Raji (cell line): ENCODE data around the gene NPEPPS.
A peak's percentile ranks its signal among the peaks of the same experiment; 100 is the strongest.

Experiments
- POLR2A ChIP-seq: IDR thresholded peaks from 2 replicates; pipeline ENCODE4 v1.6.1; 2011; ENCODE audit warnings: low read depth, low read length, control low read depth; ENCODE audit not compliant: insufficient read depth

The NPEPPS gene

GRCh38 chr17:47530557-47531232, at the start of gene NPEPPS:
TSS of gene NPEPPS (plus strand) at chr17:47531108. CDS start at chr17:47531301, 193 bp downstream.
- peak; percentile 56 for TF ChIP-seq POLR2A

- no peak for TF ChIP-seq POLR2A
These were observed 73.1 kb downstream of the NPEPPS start for GRCh38 chr17:47603830-47604597.

- no peak for TF ChIP-seq POLR2A
These were observed 73.7 kb downstream of the NPEPPS start for GRCh38 chr17:47604598-47604927.

- no peak for TF ChIP-seq POLR2A
These were observed 74.1 kb downstream of the NPEPPS start for GRCh38 chr17:47605011-47605410.

GRCh38 chr17:47607481-47607880, 76.6 kb downstream of the NPEPPS start:
- no peak for TF ChIP-seq POLR2A

- no peak for TF ChIP-seq POLR2A
These were observed 80.8 kb downstream of the NPEPPS start for GRCh38 chr17:47611372-47612350.

- TF ChIP-seq POLR2A, result no peak
These were observed 85.0 kb downstream of the NPEPPS start for GRCh38 chr17:47615766-47616424.

- TF ChIP-seq POLR2A, result no peak
These were observed 87.5 kb downstream of the NPEPPS start for GRCh38 chr17:47618410-47618809.

- TF ChIP-seq POLR2A, result no peak
These were observed 89.8 kb downstream of the NPEPPS start for GRCh38 chr17:47620503-47621245.

- TF ChIP-seq POLR2A, result no peak
These were observed 90.6 kb downstream of the NPEPPS start for GRCh38 chr17:47621293-47622179.

- TF ChIP-seq POLR2A, result no peak
These were observed 91.3 kb downstream of the NPEPPS start for GRCh38 chr17:47622180-47622549.

GRCh38 chr17:47624727-47625068, 93.8 kb downstream of the NPEPPS start:
- TF ChIP-seq POLR2A, result no peak

GRCh38 chr17:47628014-47628566, 97.2 kb downstream of the NPEPPS start:
- no peak for TF ChIP-seq POLR2A
